CD14-positive monocyte (primary cell): ENCODE results near the gene SEC24C. TPM values are rescaled to one million over a fixed set of nuclear protein-coding genes. Genes with fewer than 3 reads are reported as not detected.

Experiments
- DNase-seq, 3 donors: peaks; one replicate each; pipeline ENCODE4 v3.0.0-alpha.2; 2011 to 2022
- H2AFZ ChIP-seq: 2 replicates; pipeline ENCODE4 v1.6.0; 2012; ENCODE audit warnings: mild to moderate bottlenecking, low read depth, low read length, inconsistent platforms; ENCODE audit not compliant: insufficient read depth, poor library complexity, severe bottlenecking
- H3K27ac ChIP-seq, 2 donors: 1 replicate in 1 of 2; 2 replicates in 1 of 2; pipeline ENCODE4 v1.5.1; 2012 to 2013; ENCODE audit warnings: low read length in 2 of 2, control low read depth in 1 of 2, inconsistent platforms in 1 of 2, low read depth in 1 of 2, mild to moderate bottlenecking in 1 of 2
- H3K27me3 ChIP-seq, 2 donors: one replicate each; pipeline versions ENCODE4 v1.6.0 to v1.6.1; 2011 to 2013; ENCODE audit warnings: low read length in 2 of 2; ENCODE audit not compliant: control insufficient read depth in 2 of 2, insufficient read depth in 2 of 2
- H3K36me3 ChIP-seq, 2 donors: replicated peaks in 1 of 2; 1 replicate in 1 of 2; 2 replicates in 1 of 2; pipeline versions ENCODE4 v1.5.1 to v1.6.1; 2012 to 2013; ENCODE audit warnings: low read length in 2 of 2, control low read depth in 1 of 2, inconsistent platforms in 1 of 2, mild to moderate bottlenecking in 1 of 2; ENCODE audit not compliant: insufficient read depth in 2 of 2, control insufficient read depth in 1 of 2
- H3K4me1 ChIP-seq, 2 donors: 1 replicate in 1 of 2; 2 replicates in 1 of 2; pipeline versions ENCODE4 v1.5.1 to v1.6.1; 2012 to 2013; ENCODE audit warnings: low read length in 2 of 2, control low read depth in 1 of 2, inconsistent platforms in 1 of 2, mild to moderate bottlenecking in 1 of 2, moderate library complexity in 1 of 2; ENCODE audit not compliant: insufficient read depth in 2 of 2, control insufficient read depth in 1 of 2
- H3K4me2 ChIP-seq: replicated peaks from 2 replicates; pipeline ENCODE3; 2012; ENCODE audit warnings: low read length, moderate library complexity, mild to moderate bottlenecking; ENCODE audit not compliant: poor library complexity, severe bottlenecking; ENCODE audit errors: extremely low read depth
- H3K4me3 ChIP-seq, 3 experiments: fragments of 200-600 bp in 1 of 3; sonication (generic) in 1 of 3; replicated peaks in 1 of 3; 1 replicate in 2 of 3; 2 replicates in 1 of 3; pipeline ENCODE4 v1.5.1; 2011 to 2013; ENCODE audit warnings: low read length in 3 of 3, mild to moderate bottlenecking in 3 of 3, control low read depth in 2 of 3, low read depth in 2 of 3, inconsistent platforms in 1 of 3, moderate library complexity in 1 of 3
- H3K79me2 ChIP-seq: 2 replicates; pipeline ENCODE4 v1.6.0; 2012; ENCODE audit warnings: mild to moderate bottlenecking, control low read depth, inconsistent platforms, low read length, moderate library complexity; ENCODE audit not compliant: insufficient read depth
- H3K9ac ChIP-seq: 2 replicates; pipeline ENCODE4 v1.6.0; 2017; ENCODE audit warnings: low read length, mild to moderate bottlenecking; ENCODE audit not compliant: insufficient read depth, poor library complexity, severe bottlenecking
- H3K9me3 ChIP-seq, 2 donors: replicated peaks in 1 of 2; 1 replicate in 1 of 2; 2 replicates in 1 of 2; pipeline versions ENCODE4 v1.5.1 to v1.6.1; 2012 to 2013; ENCODE audit warnings: low read length in 2 of 2, control low read depth in 1 of 2; ENCODE audit not compliant: control insufficient read depth in 1 of 2, insufficient read depth in 1 of 2
- H4K20me1 ChIP-seq: 2 replicates; pipeline ENCODE4 v1.6.0; 2012; ENCODE audit warnings: mild to moderate bottlenecking, low read length, control low read depth, moderate library complexity; ENCODE audit not compliant: insufficient read depth
- H3K27ac Mint-ChIP-seq, 7 donors: one replicate each; pipeline ENCODE4 v1.8.0; 2020; ENCODE audit warnings: mild to moderate bottlenecking in 7 of 7, mixed read lengths in 7 of 7, moderate library complexity in 6 of 7, inconsistent platforms in 2 of 7
- H3K27me3 Mint-ChIP-seq, 3 donors: one replicate each; pipeline ENCODE4 v1.8.0; 2021 to 2022; ENCODE audit warnings: low read depth in 3 of 3, mild to moderate bottlenecking in 3 of 3, mixed read lengths in 3 of 3, moderate library complexity in 3 of 3, inconsistent platforms in 1 of 3
- H3K36me3 Mint-ChIP-seq, 2 donors: one replicate each; pipeline ENCODE4 v1.8.0; 2020; ENCODE audit warnings: mixed read lengths in 2 of 2, inconsistent platforms in 1 of 2, mild to moderate bottlenecking in 1 of 2
- H3K4me1 Mint-ChIP-seq: one replicate; pipeline ENCODE4 v1.8.0; 2020; ENCODE audit warnings: mild to moderate bottlenecking, mixed read lengths
- H3K4me3 Mint-ChIP-seq, 2 donors: one replicate each; pipeline ENCODE4 v1.8.0; 2020; ENCODE audit warnings: mild to moderate bottlenecking in 2 of 2, mixed read lengths in 2 of 2, moderate library complexity in 1 of 2
- H3K9me3 Mint-ChIP-seq, 7 donors: one replicate each; pipeline ENCODE4 v1.8.0; 2020 to 2022; ENCODE audit warnings: mixed read lengths in 7 of 7, mild to moderate bottlenecking in 6 of 7, moderate library complexity in 6 of 7, inconsistent platforms in 2 of 7
- WGBS: methylation state at CpG from one replicate; pipeline ENCODE4 v1.1.5; 2013; ENCODE audit warnings: missing lambda C conversion rate; ENCODE audit not compliant: insufficient coverage; 5-methylcytosine and 5-hydroxymethylcytosine counted together
- intact Hi-C, 2 donors: fragments of 100-400 bp; cut with micrococcal nuclease; formaldehyde crosslinking; loops; one replicate each; pipeline versions ENCODE4 v1.15.0 to v1.15.1; 2023
- polyA plus RNA-seq, 3 donors: library from polyadenylated mRNA; depleted of rRNA in 1 of 3; unstranded in 2 of 3; stranded (reverse) in 1 of 3; fragments of 300-500 nt in 2 of 3; fragments of >200 nt in 1 of 3; fragmentation: Illumina TruSeq in 2 of 3; gene quantifications; 1 replicate in 2 of 3; 2 replicates in 1 of 3; pipeline ENCODE4 v1.2.3, GENCODE V29; 2012 to 2021
- TF ChIP-seq, protein P1 (sequence below): fragments of 200-600 bp; IDR thresholded peaks from one replicate; pipeline ENCODE4 v1.8.0; 2022; ENCODE audit warnings: antibody characterized with exemption, mild to moderate bottlenecking

Gene SEC24C
- polyA plus RNA-seq, 3 donors, result 25.7 to 65.8 (median 44.8) TPM

DNA sequence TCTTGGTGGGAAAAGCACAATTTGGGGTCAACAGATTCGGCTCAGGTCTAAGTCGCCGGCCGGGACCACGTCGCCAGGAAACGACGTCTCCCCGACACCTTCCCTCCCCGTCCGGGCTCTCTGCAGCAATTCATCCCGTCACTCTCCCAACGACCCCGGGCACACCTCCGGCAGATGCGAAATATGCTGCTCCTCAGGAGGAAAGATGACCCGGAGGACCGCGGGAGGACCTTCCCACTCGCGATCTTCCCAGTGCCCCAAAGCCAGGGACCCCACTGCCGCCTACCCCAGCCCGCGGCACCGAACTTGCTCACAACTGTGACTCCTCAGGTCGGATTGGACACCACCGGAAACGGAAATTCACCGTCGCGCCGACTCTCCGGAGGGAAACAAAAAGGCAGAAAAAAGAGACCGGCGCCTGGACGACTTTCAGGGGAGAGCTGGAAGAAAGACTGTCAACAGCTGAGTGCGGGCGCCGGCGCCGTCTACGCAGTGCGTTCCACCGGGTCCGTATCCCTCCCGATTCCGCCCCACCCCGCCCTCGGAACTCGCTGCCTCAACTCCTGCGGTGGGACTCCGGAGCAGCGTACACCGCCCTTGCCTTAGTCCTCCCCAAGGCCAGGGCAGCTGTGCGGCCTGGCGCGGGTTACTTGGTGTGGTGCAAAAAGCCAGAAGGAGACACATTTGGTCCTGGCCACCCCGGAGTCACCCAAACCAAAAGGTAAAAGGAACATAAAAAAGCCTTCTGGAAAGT is 13.8 kb upstream of the SEC24C start:
- peak overlapping the region; percentile 98 to 99 for H3K4me3 Mint-ChIP-seq
- peaks cover 0 to 1% (median 0%) of the 10 kb centered on the region in 3 donors for H3K27me3 Mint-ChIP-seq
- H3K4me1 Mint-ChIP-seq, result peaks cover 8% of the 10 kb centered on the region
- TF ChIP-seq, protein P1, sequence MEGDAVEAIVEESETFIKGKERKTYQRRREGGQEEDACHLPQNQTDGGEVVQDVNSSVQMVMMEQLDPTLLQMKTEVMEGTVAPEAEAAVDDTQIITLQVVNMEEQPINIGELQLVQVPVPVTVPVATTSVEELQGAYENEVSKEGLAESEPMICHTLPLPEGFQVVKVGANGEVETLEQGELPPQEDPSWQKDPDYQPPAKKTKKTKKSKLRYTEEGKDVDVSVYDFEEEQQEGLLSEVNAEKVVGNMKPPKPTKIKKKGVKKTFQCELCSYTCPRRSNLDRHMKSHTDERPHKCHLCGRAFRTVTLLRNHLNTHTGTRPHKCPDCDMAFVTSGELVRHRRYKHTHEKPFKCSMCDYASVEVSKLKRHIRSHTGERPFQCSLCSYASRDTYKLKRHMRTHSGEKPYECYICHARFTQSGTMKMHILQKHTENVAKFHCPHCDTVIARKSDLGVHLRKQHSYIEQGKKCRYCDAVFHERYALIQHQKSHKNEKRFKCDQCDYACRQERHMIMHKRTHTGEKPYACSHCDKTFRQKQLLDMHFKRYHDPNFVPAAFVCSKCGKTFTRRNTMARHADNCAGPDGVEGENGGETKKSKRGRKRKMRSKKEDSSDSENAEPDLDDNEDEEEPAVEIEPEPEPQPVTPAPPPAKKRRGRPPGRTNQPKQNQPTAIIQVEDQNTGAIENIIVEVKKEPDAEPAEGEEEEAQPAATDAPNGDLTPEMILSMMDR, result no peak
- H3K79me2 ChIP-seq, result peaks cover 40% of the 10 kb centered on the region
- intact Hi-C loops, result loop anchor here in 1 of 2 donors (2.0 kb wide), 1 partner anchor 42 kb away; a partner anchor contains a TSS
- H3K36me3 ChIP-seq, result peaks cover 36 to 53% of the 10 kb centered on the region in 2 donors
- H3K36me3 Mint-ChIP-seq, result peaks cover 31 to 37% of the 10 kb centered on the region in 2 donors
- peak overlapping the region; percentile 91 for H2AFZ ChIP-seq
- peak overlapping the region; percentile 80 for H3K4me2 ChIP-seq
- H3K27me3 ChIP-seq, result no peaks in the 10 kb centered on the region
- H3K27ac ChIP-seq, result peak overlapping the region; percentile 82 to 92
- WGBS, result under 1% methylated on average over 57 of the region's 58 CpGs
- no peaks in the 10 kb centered on the region for H4K20me1 ChIP-seq
- H3K9me3 Mint-ChIP-seq, result peaks cover 0 to 2% (median 0%) of the 10 kb centered on the region in 7 donors
- DNase-seq, result peak; percentile 78 to 82 (median 79)
- no peaks in the 10 kb centered on the region for H3K9me3 ChIP-seq
- H3K4me3 ChIP-seq, result peak overlapping the region; percentile 87 to 99 (median 92)
- H3K4me1 ChIP-seq, result peaks cover 5 to 11% of the 10 kb centered on the region in 2 donors
- H3K27ac Mint-ChIP-seq, result peak overlapping the region; percentile 97 to 99 (median 98)
- peak overlapping the region; percentile 92 for H3K9ac ChIP-seq

DNA sequence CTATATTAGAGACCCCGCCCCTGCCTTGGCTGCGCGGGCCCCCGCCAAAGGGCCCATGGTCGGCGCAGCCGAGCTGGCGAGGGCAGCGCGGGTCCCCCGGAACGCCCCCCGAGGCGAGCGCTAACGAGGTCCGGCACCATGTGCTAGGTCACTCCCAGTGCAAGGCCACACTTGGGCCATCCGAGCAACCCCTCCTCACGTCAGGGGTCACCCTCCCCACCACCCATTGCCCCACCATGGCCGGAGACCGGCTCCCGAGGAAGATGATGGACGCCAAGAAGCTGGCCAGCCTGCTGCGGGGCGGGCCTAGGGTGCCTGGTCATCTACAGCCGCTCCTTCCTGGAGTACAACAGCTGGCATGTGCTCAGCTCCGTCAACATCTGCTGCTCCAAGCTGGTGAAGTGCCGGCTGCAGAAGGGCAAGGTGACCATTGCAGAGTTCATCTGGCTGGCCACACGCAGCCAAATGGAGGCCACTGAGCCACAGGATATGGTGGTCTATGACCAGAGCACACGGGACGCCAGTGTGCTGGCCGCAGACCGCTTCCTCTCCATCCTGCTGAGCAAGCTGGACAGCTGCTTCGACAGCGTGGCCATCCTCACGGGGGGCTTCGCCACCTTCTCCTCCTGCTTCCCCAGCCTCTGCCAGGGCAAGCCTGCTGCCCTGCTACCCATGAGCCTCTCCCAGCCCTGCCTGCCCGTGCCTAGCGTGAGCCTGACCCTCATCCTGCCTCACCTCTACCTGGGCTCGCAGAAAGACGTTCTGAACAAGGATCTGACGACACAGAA is 12.4 kb upstream of the SEC24C start:
- no peak overlapping the region for H3K4me3 Mint-ChIP-seq
- no peaks in the 10 kb centered on the region for H3K9me3 ChIP-seq
- H3K9ac ChIP-seq, result no peak overlapping the region
- H4K20me1 ChIP-seq, result no peaks in the 10 kb centered on the region
- peaks cover 8% of the 10 kb centered on the region for H3K4me1 Mint-ChIP-seq
- no peak overlapping the region for H2AFZ ChIP-seq
- peaks cover 0 to 1% (median 0%) of the 10 kb centered on the region in 3 donors for H3K27me3 Mint-ChIP-seq
- H3K4me1 ChIP-seq, result peaks cover 5 to 11% of the 10 kb centered on the region in 2 donors
- TF ChIP-seq, protein P1, result no peak
- WGBS, result 97% methylated on average over 41 of the region's 42 CpGs
- DNase-seq, result no peak
- H3K27ac ChIP-seq, result no peak overlapping the region
- intact Hi-C loops, result loop anchor here in 1 of 2 donors (2.0 kb wide), 1 partner anchor 41 kb away; a partner anchor contains a TSS
- no peaks in the 10 kb centered on the region for H3K27me3 ChIP-seq
- peak overlapping the region in 2 of 7 donors; percentile 26 to 43 for H3K27ac Mint-ChIP-seq
- H3K4me2 ChIP-seq, result peak overlapping the region; percentile 80
- peaks cover 40% of the 10 kb centered on the region for H3K79me2 ChIP-seq
- H3K36me3 ChIP-seq, result peaks cover 22 to 42% of the 10 kb centered on the region in 2 donors
- peaks cover 0 to 2% (median 0%) of the 10 kb centered on the region in 7 donors for H3K9me3 Mint-ChIP-seq
- peak overlapping the region in 1 of 3 experiments; percentile 99 for H3K4me3 ChIP-seq
- H3K36me3 Mint-ChIP-seq, result peaks cover 26 to 30% of the 10 kb centered on the region in 2 donors
